CD4-positive, alpha-beta T cell (primary cell): Measurements from ENCODE around the gene ADPGK. TPM values are rescaled to one million over a fixed set of nuclear protein-coding genes. Genes with fewer than 3 reads are reported as not detected.

Source experiments
- ATAC-seq: fragments of 200-7000 bp; cut with Tn5 transposase; one replicate; pipeline ENCODE4 v1.10.0; 2022; ENCODE audit warnings: mild to moderate bottlenecking; ENCODE audit not compliant: poor library complexity
- CTCF ChIA-PET: fragments of 350-600 bp; sonication (Branson Sonifier 250); formaldehyde crosslinking; loops from one replicate; lab custom pipeline; 2021; ENCODE audit warnings: antibody characterized with exemption, inconsistent platforms; lab: Charles Lee
- POLR2A ChIA-PET: fragments of 350-600 bp; sonication (Branson Sonifier 250); formaldehyde crosslinking; loops from one replicate; lab custom pipeline; 2021; ENCODE audit warnings: antibody characterized with exemption, inconsistent platforms; lab: Charles Lee
- DNase-seq, 14 experiments: peaks; one replicate each; pipeline ENCODE4 v3.0.0-alpha.2; 2013 to 2020; ENCODE audit warnings: mixed read lengths in 2 of 14
- H3K27ac ChIP-seq, 2 donors: one replicate each; pipeline versions ENCODE4 v1.5.1 to v1.7.0; 2013; ENCODE audit warnings: low read length in 2 of 2, low read depth in 1 of 2, mild to moderate bottlenecking in 1 of 2
- H3K27me3 ChIP-seq, 2 experiments: 1 replicate in 1 of 2; 2 replicates in 1 of 2; pipeline versions ENCODE4 v1.6.1 to v1.7.0; 2013; ENCODE audit warnings: low read length in 2 of 2, control low read depth in 1 of 2, mild to moderate bottlenecking in 1 of 2, moderate library complexity in 1 of 2; ENCODE audit not compliant: insufficient read depth in 2 of 2, control insufficient read depth in 1 of 2
- H3K36me3 ChIP-seq: one replicate; pipeline ENCODE4 v1.6.1; 2013; ENCODE audit warnings: low read length, control low read depth; ENCODE audit not compliant: insufficient read depth
- H3K4me1 ChIP-seq: one replicate; pipeline ENCODE4 v1.6.1; 2013; ENCODE audit warnings: low read length, control low read depth; ENCODE audit not compliant: insufficient read depth
- H3K4me3 ChIP-seq: one replicate; pipeline ENCODE4 v1.5.1; 2013; ENCODE audit warnings: mild to moderate bottlenecking, low read length, moderate library complexity
- H3K9me3 ChIP-seq, 2 experiments: 1 replicate in 1 of 2; 2 replicates in 1 of 2; pipeline versions ENCODE4 v1.6.1 to v1.7.0; 2013; ENCODE audit warnings: low read length in 2 of 2, mild to moderate bottlenecking in 2 of 2, control low read depth in 1 of 2, moderate library complexity in 1 of 2; ENCODE audit not compliant: control insufficient read depth in 1 of 2, insufficient read depth in 1 of 2
- H3K27ac Mint-ChIP-seq: one replicate; pipeline ENCODE4 v1.8.0; 2020; ENCODE audit warnings: mixed read lengths
- H3K27me3 Mint-ChIP-seq: one replicate; pipeline ENCODE4 v1.8.0; 2021; ENCODE audit warnings: mixed read lengths
- H3K36me3 Mint-ChIP-seq: one replicate; pipeline ENCODE4 v1.8.0; 2021; ENCODE audit warnings: low read depth, mixed read lengths
- H3K4me1 Mint-ChIP-seq: one replicate; pipeline ENCODE4 v1.8.0; 2021; ENCODE audit warnings: low read depth, mixed read lengths
- H3K4me3 Mint-ChIP-seq: one replicate; pipeline ENCODE4 v1.8.0; 2020; ENCODE audit warnings: mild to moderate bottlenecking, mixed read lengths
- H3K9me3 Mint-ChIP-seq: one replicate; pipeline ENCODE4 v1.8.0; 2020; ENCODE audit warnings: mixed read lengths
- intact Hi-C, 2 experiments: fragments of 100-400 bp; cut with DNase I in 1 of 2; cut with micrococcal nuclease in 1 of 2; formaldehyde crosslinking; loops; one replicate each; pipeline versions ENCODE4 v1.15.1 to v1.9.0; 2023 to 2025; cut with DNase I, micrococcal nuclease
- total RNA-seq, 174 experiments: library from RNA in 2 of 174; stranded (reverse) in 2 of 174; gene quantifications; one replicate each; pipeline ENCODE4 v1.2.3 and lab custom pipeline; 2021 to 2026
- TF ChIP-seq, protein P1 (sequence below): fragments of 200-600 bp; IDR thresholded peaks from one replicate; pipeline ENCODE4 v1.8.0; 2022; ENCODE audit warnings: antibody characterized with exemption, mild to moderate bottlenecking

Gene ADPGK
- total RNA-seq, 2 experiments from 2014 or later = 88.8 to 92.5 TPM

DNA sequence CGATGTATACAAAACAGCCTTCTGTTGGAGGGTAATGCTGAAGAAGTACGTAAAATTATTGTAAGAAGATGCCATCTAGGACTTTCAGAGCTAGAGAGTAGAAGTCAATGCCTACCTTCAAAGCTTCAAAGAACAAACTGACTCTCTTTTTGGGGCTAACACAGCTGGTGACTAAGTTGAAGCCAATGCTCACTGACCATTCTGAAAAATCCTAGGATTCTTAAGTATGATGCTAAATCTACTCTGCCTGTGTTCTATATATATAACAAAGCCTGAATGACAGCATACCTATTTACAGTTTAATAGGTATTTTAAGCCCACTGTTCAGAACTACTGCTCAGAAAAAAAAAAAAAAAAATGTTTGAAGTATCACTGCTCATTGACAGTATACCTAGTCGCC is 18.9 kb downstream of the ADPGK start:
- ChIA-PET CTCF (no interaction called here), POLR2A (interaction anchor here (1.5 to 1.7 kb wide), 2 partner anchors 19 to 24 kb away, joined by 3 read pairs; no protein-coding TSS in a partner anchor)
- peaks cover 6 to 12% of the 10 kb centered on the region in 2 experiments for H3K9me3 ChIP-seq
- no peak overlapping the region for H3K27ac ChIP-seq
- no peaks in the 10 kb centered on the region for H3K4me1 ChIP-seq
- DNase-seq = no peak
- no peak overlapping the region for H3K4me3 Mint-ChIP-seq
- H3K4me3 ChIP-seq = no peak overlapping the region
- no peaks in the 10 kb centered on the region for H3K27me3 Mint-ChIP-seq
- peaks cover 91% of the 10 kb centered on the region for H3K36me3 ChIP-seq
- intact Hi-C loops = no loop called here
- no peak for ATAC-seq
- no peak overlapping the region for H3K27ac Mint-ChIP-seq
- no peaks in the 10 kb centered on the region for H3K27me3 ChIP-seq
- peaks cover 95% of the 10 kb centered on the region for H3K36me3 Mint-ChIP-seq
- peaks cover 5% of the 10 kb centered on the region for H3K9me3 Mint-ChIP-seq
- TF ChIP-seq, protein P1, sequence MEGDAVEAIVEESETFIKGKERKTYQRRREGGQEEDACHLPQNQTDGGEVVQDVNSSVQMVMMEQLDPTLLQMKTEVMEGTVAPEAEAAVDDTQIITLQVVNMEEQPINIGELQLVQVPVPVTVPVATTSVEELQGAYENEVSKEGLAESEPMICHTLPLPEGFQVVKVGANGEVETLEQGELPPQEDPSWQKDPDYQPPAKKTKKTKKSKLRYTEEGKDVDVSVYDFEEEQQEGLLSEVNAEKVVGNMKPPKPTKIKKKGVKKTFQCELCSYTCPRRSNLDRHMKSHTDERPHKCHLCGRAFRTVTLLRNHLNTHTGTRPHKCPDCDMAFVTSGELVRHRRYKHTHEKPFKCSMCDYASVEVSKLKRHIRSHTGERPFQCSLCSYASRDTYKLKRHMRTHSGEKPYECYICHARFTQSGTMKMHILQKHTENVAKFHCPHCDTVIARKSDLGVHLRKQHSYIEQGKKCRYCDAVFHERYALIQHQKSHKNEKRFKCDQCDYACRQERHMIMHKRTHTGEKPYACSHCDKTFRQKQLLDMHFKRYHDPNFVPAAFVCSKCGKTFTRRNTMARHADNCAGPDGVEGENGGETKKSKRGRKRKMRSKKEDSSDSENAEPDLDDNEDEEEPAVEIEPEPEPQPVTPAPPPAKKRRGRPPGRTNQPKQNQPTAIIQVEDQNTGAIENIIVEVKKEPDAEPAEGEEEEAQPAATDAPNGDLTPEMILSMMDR = no peak
- H3K4me1 Mint-ChIP-seq = peaks cover 4% of the 10 kb centered on the region

DNA sequence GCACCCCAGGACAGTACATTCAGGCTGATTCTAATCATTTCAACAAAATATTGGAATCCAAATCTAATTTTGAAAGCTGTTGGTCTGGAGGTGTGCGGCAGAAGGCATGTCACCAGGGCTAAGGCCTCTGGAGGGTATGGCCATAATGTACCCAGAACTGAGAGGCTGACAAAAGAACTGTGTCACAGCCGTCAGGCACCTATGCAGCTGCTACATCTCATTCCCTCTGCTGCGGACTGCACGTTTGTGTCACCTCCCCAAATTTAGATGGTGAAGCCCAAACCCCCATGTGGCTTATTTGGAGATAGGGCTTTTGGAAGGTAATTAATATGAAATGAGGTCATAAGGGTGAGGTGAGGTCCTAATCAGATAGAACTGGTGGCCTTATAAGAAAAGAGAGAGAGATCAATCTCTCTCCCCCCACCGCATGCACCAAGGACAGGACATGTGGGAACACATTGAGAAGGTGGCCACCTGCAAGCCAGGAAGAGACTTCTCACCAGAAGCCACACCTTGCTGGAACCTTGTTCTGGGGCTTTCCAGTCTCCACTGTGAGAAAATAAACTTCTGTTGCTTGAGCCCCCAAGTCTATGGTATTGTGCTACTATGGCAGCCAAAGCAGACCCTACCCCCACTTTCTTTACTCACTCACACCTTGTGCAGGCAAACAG is 22.8 kb downstream of the ADPGK start:
- H3K4me3 Mint-ChIP-seq = no peak overlapping the region
- H3K36me3 Mint-ChIP-seq = peaks cover 93% of the 10 kb centered on the region
- CTCF ChIA-PET = no interaction called here
- TF ChIP-seq, protein P1 = no peak
- POLR2A ChIA-PET = no interaction called here
- peaks cover 17% of the 10 kb centered on the region for H3K4me1 Mint-ChIP-seq
- Histone ChIP-seq H3K27me3 (no peaks in the 10 kb centered on the region), H3K27ac (no peak overlapping the region), H3K4me1 (no peaks in the 10 kb centered on the region), H3K4me3 (no peak overlapping the region), H3K9me3 (no peaks in the 10 kb centered on the region), H3K36me3 (peaks cover 84% of the 10 kb centered on the region)
- no peaks in the 10 kb centered on the region for H3K27me3 Mint-ChIP-seq
- no peaks in the 10 kb centered on the region for H3K9me3 Mint-ChIP-seq
- DNase-seq = no peak
- intact Hi-C loops = no loop called here
- no peak overlapping the region for H3K27ac Mint-ChIP-seq
- ATAC-seq = no peak

DNA sequence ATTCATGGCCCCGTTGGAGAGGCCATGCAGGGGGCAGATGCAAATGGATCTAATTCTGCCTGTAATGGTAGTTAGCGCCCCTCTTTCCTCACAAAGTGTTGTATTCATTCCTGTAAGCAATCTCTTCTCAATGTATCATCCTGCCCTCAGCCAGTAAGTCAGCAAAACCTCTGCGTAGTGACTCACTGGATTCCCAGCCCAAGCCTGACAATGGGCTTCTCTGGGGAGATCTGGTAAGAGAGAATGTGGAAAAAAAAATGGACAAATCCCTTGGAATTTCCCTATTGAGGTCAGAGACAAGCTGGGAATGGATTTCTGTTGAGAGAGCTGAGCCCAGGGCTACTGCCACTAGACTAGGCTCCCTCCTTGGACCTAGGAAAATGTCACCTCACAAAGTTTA is 25.4 kb downstream of the ADPGK start:
- Mint-ChIP-seq H3K27ac (no peak overlapping the region), H3K36me3 (peaks cover 93% of the 10 kb centered on the region), H3K27me3 (no peaks in the 10 kb centered on the region), H3K9me3 (no peaks in the 10 kb centered on the region), H3K4me3 (no peak overlapping the region), H3K4me1 (peaks cover 38% of the 10 kb centered on the region)
- ChIA-PET CTCF (no interaction called here), POLR2A (no interaction called here)
- Histone ChIP-seq H3K9me3 (no peaks in the 10 kb centered on the region), H3K27me3 (no peaks in the 10 kb centered on the region), H3K27ac (no peak overlapping the region), H3K4me3 (no peak overlapping the region), H3K36me3 (peaks cover 79% of the 10 kb centered on the region), H3K4me1 (no peaks in the 10 kb centered on the region)
- TF ChIP-seq, protein P1 = no peak
- intact Hi-C loops = no loop called here
- DNase-seq (no peak), ATAC-seq (no peak)
